CD4-positive, alpha-beta T cell treated with Interleukin-12 subunit alpha and Interleukin-12 subunit beta, for 1 hour (primary cell): ENCODE data around the gene ZC3HAV1.
"Not testable (repeated sequence)": the region's sequence is repeated elsewhere in the genome, so short reads cannot be mapped to it uniquely, and the experiment has no call there.

Source experiments
- DNase-seq: peaks from one replicate; pipeline ENCODE4 v3.0.0-alpha.2; 2020

Gene ZC3HAV1

GRCh38 chr7:139046143-139046542, 63.4 kb downstream of the ZC3HAV1 start:
- no peak for DNase-seq

DNA sequence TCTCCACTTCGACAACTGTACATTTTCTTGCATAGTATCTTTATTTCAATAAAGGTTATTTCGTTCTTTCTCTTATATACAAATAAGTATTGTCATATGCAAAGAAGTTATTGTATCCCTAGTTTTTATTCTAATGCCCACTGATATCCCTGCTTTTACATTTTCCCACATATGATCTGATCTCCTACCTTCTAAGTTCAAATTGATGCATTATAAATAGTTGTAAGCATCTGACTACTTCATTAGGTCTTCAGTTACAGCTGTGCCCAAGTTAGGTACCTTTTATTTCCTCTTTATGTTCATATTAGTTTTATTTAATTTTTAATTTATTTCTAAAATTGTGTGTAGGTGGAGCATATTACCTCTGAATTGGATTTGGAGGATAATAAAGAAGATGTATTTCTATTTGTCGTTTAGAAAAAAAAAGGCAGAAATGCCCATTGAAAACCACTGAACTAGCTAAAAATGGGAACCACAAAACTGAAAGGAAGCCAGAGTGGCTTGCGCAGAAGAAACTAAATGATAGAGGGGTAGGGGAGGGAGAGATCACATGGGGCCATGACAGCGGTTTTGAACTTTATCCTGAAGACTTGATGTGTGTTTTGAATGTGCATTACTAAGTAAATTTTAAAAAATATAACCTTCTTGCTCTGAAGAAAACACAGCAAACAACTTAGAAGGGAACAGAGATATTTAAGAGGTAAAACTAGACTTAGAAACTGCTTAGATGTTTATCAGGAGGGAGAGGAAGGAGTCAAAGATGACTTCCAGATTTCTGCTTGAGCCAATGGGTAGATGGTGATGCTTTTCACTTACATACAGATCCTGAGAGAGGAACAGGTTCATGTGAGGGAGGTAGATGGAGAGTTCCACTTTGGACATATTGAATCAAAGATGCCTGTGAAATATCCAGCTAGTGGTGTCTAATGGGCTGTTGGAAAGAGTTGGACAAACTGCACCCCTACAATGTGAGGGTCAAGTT, 64.4 kb downstream of the ZC3HAV1 start:
- DNase-seq: peak; percentile 39

DNA sequence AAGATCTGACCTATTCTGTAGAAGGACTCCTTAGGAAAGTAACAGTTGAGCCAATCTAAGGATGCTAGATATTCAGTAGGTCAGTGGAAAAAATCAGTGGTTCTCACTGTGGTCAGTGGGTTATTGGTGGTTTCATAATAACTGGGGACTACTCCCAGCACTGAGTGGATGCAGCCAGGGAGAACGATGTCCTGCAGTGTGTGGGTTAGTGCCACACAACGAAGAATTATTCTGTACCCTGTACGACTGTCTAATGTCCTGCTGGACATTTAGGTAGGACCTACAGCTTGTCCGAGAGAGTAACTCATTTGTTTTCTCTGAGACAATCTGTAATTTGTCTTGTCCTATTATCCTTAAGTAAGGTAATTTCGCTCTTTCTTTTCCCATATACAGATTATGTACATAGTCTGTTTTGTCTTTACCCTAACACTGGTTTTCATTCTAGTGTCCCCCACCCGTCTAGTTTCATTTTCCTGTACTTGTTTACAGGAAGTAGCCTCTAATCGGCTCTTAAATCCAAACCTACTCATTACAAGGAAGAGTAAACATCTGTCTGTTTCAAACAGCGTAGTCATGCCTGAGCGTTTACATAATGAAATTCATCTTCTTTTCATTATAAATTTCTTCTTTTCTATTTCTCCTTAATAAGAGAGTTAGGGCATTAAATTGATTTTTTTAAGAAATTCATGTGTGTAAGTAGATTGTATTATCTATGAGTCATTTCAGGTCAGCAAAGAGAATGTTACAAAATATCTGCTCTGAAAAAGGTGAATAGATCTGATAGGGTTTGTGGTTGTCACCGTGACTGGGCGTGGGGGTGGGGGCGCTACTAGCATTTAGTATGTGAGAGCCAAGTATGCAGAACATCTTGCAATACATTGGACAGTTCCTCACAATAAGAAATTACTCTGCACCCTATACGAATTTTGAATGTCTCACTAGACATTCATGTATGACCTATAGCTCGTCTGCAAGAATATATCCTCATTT, 65.4 kb downstream of the ZC3HAV1 start:
- peak; percentile 74 for DNase-seq

- no peak for DNase-seq
Measured at GRCh38 chr7:139041378-139042085, 68.0 kb downstream of the ZC3HAV1 start.

GRCh38 chr7:139038691-139039090, 70.8 kb downstream of the ZC3HAV1 start:
- no peak for DNase-seq

GRCh38 chr7:139036901-139037300, 72.6 kb downstream of the ZC3HAV1 start:
- DNase-seq: no peak

DNA sequence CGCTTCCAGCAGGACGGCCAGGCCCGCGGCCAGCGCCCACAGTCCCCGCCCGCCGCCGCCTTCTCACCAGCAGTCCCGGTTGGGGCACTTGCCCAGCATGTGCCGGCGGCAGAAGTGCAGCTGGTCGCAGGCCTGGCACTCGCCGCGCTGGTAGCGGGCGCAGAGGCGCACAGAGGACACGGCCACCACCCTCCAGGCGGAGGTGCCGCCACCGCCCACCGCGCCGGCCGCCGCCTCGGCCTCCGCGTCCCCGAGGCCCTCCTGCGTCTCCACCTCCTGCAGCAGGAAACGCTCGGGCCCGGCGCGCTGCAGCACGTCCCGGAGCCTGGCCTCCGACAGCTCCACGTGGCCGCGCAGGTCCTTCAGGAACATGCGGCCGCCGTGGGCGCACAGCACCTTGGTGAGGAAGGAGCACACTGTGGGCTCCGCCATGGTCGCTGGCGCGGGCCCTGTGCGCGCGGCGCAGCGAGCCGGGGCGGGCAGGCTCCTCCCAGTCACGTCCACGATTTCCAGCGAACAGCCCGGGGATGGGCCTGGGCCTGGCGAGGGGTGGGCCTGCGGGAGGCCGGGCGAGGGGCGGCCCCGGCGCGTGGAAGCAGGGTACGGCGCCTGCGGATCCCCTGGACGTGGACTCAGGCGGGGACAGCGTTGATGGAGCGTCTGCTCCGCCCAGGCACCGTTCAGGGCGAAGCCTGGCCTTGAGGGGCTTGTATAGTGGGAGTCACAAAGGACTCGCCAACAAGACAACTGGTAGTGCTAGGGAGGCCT, 73.8 kb downstream of the ZC3HAV1 start, which contains the start of gene ZC3HAV1L:
Gene ZC3HAV1L (minus strand): TSS at position 457 of the 768 bp plus-strand sequence. CDS start 25 bp downstream, at position 432.
- DNase-seq: peak; percentile 33

- no peak for DNase-seq
Measured at GRCh38 chr7:139034855-139035585, 74.5 kb downstream of the ZC3HAV1 start.

DNA sequence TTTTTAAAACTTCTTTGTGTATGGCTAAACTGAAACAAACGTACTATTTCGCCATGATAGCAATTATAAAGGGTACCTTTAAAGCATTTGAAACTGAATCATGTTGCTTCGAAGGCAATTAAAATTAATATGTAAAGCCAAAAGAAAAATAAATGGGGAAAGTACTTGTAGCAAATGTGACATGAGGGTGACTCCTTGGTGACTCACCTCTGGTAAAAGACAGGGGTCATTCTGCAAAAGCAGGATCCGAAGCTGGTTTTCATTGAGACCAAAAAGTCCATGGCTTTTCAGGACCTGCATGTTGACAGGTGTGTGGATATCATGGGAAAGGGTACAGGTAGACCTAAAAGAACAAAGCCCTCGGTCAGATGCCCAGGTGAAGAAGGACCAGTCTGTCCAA, 75.2 kb downstream of the ZC3HAV1 start:
- DNase-seq: no peak

GRCh38 chr7:139033346-139034114, 76.0 kb downstream of the ZC3HAV1 start:
- DNase-seq: no peak

DNA sequence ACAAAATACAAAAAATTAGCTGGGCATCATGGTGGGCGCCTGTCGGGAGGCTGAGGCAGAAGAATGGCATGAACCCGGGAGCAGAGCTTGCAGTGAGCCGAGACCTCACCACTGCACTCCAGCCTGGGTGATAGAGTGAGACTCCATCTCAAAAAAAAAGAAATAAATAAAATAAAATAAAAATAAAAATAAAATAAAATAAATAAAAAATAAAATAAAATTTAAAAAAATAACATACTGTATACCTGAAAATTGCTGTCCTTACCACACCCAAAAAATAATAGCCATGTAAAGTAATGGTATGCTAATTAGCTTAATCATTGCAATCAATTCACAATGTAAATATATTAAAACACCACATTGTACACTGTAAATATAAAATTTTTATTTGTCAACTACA, 77.0 kb downstream of the ZC3HAV1 start:
- DNase-seq: no peak

DNA sequence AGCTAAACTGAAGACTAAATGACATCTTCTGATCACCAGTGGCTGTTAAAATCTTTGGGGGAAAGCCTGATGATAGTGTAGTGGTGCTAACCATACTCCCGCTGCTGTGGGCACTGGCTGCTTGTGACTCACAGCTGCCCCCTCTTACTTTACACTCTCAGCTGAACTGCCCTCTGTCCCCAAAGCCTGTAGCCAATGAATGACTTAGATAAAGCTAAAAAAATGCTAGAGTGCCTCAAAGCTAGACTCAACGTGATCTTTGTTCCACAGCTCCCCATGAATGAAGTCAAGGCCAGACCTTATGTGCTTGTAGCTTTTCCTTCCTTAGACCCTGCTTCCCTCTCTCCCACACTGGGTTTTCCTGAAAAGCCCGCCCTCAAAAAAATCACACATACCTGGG, 80.2 kb downstream of the ZC3HAV1 start:
- no peak for DNase-seq

DNA sequence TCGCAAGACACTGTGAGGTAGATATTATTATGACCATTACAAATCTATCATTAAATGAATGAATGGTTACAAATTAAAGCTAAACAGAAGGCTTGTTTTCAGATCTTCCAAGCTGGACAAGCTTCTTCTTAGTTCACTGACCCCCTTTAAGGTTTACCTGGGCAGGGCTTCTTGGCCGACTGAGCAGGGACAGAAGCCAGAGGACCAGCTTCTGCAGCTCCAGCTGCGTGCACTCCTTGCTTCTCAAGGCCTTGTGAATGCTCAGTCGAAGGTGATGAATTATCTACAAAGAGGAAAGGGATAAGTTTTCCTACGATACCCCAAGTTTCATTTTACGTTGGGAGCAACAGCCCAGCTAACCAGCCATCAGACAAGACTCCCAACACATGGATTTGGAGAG, 83.0 kb downstream of the ZC3HAV1 start:
- no peak for DNase-seq

DNA sequence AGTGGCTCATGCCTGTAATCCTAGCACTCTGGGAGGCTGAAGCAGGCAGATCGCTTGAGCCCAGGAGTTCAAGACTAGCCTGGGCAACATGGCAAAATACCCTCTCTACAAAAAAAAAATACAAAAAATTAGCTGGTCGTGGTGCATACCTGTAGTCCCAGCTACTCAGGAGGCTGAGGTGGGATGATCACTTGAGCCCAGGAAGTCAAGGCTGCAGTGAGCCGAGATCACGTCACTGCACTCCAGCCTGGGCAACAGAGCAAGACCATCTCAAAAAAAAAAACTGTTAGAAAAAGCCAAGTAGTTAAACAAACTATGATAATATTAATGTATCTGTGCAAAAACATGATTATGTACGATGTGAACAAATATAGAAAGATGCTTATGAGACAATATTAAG, 83.7 kb downstream of the ZC3HAV1 start:
- not testable (repeated sequence) for DNase-seq

GRCh38 chr7:139023076-139023475, 86.4 kb downstream of the ZC3HAV1 start:
- DNase-seq: no peak

DNA sequence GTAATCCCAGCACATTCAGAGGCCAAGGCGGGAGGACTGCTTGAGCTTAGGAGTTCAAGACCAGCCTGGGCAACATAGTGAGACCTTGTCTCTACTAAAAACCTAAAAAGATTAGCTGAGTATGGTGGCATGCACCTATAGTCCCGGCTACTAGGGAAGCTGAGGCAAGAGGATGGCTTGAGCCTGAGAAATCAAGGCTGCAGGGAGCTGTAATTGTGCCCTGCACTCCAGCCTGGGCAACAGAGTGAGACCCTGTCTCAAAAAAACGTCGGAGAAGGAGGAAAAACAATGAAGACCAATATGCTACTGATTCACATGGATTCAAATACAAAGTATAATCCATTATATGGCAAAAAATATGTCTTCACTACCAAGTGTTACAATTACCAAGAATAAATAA, 87.2 kb downstream of the ZC3HAV1 start:
- no peak for DNase-seq

- DNase-seq: no peak
Measured at GRCh38 chr7:139018910-139019309, 90.6 kb downstream of the ZC3HAV1 start.

DNA sequence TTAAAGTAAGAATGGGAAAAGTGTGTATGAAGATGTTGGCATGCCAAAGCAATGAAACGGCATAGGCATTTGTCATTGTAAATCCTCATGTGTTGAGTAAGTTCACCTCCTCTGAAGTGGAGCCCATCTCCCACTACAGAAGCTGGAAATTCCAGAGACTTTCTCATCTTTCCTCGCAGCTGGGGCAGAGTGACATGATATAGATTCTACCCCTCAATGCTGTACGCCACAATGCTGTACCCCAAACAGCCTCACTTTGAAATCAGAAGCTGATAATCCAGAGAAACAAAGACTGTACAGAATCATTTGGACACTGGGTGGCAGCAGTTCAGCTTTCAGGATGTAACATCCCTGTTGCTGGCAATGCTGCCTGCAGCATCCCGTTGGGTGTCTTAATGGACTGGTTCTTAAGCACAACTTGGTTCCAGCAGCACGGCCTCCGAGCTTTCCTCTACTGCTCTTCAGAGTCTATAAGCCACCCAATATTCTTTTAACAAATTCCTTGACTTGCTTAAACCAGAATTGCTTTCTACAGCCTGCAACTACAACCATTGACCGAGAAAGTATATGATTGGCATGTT, 92.5 kb downstream of the ZC3HAV1 start:
- DNase-seq: peak; percentile 72

DNA sequence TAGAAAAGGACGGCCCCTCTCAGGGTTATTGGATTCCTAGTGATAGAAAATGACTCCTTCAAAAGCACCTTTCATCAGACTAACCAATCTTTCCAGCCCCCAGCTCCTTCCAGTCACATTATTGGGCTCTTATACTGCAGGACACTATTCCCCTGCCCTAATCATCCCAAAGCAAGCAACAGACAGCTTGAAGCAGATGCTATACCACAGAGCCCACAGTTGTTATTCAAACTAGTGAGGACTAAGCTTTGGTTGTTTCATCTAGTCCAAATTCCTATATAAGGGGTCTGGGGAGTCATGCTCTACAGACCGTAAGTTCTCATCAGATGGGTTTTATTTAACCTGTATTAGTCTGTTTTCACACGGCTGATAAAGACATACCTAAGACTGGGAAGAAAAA, 98.1 kb downstream of the ZC3HAV1 start:
- no peak for DNase-seq
